OCI-LY7 (cell line): Measurements from ENCODE around the gene FBXL20.

Experiments used
- EZH2phosphoT487 ChIP-seq: fragments of 200-600 bp; sonication (generic); IDR thresholded peaks from 2 replicates; pipeline ENCODE4 v1.6.1; 2018; ENCODE audit warnings: low read depth, borderline replicate concordance, mild to moderate bottlenecking, mixed run types, antibody characterized with exemption, low read length, moderate library complexity, mixed read lengths
- TF ChIP-seq, protein P1 (sequence below): fragments of 200-600 bp; sonication (generic); conservative IDR thresholded peaks from 2 replicates; pipeline ENCODE4 v1.5.1; 2014; ENCODE audit warnings: mild to moderate bottlenecking, antibody characterized with exemption, low read length, moderate library complexity, mixed read lengths

GRCh38 chr17:39217734-39218369 lies 183.6 kb downstream of the FBXL20 start:
- TF ChIP-seq, protein P1, sequence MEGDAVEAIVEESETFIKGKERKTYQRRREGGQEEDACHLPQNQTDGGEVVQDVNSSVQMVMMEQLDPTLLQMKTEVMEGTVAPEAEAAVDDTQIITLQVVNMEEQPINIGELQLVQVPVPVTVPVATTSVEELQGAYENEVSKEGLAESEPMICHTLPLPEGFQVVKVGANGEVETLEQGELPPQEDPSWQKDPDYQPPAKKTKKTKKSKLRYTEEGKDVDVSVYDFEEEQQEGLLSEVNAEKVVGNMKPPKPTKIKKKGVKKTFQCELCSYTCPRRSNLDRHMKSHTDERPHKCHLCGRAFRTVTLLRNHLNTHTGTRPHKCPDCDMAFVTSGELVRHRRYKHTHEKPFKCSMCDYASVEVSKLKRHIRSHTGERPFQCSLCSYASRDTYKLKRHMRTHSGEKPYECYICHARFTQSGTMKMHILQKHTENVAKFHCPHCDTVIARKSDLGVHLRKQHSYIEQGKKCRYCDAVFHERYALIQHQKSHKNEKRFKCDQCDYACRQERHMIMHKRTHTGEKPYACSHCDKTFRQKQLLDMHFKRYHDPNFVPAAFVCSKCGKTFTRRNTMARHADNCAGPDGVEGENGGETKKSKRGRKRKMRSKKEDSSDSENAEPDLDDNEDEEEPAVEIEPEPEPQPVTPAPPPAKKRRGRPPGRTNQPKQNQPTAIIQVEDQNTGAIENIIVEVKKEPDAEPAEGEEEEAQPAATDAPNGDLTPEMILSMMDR = no peak
- TF ChIP-seq EZH2phosphoT487 = no peak
